Osteocyte (in vitro differentiated cells): ENCODE measurements around the gene POU4F3. TPM values are rescaled to one million over a fixed set of nuclear protein-coding genes. Genes with fewer than 3 reads are reported as not detected.

ENCODE experiments used
- DNase-seq: peaks from one replicate; pipeline ENCODE4 v3.0.0; 2021; ENCODE audit warnings: mixed read lengths; ENCODE audit not compliant: unreplicated experiment; ENCODE audit errors: extremely low spot score
- H3K27ac Mint-ChIP-seq: one replicate; pipeline ENCODE4 v1.8.0; 2021; ENCODE audit warnings: mild to moderate bottlenecking, mixed read lengths; ENCODE audit not compliant: unreplicated experiment
- H3K27me3 Mint-ChIP-seq: one replicate; pipeline ENCODE4 v1.8.0; 2021; ENCODE audit warnings: mixed read lengths; ENCODE audit not compliant: unreplicated experiment
- H3K36me3 Mint-ChIP-seq: one replicate; pipeline ENCODE4 v1.8.0; 2021; ENCODE audit warnings: mixed read lengths; ENCODE audit not compliant: unreplicated experiment
- H3K4me1 Mint-ChIP-seq: one replicate; pipeline ENCODE4 v1.8.0; 2021; ENCODE audit warnings: mixed read lengths; ENCODE audit not compliant: unreplicated experiment
- H3K4me3 Mint-ChIP-seq: one replicate; pipeline ENCODE4 v1.8.0; 2021; ENCODE audit warnings: mild to moderate bottlenecking, moderate library complexity, mixed read lengths; ENCODE audit not compliant: unreplicated experiment
- H3K9me3 Mint-ChIP-seq: one replicate; pipeline ENCODE4 v1.8.0; 2021; ENCODE audit warnings: mixed read lengths; ENCODE audit not compliant: unreplicated experiment
- total RNA-seq: library from RNA; stranded (reverse); gene quantifications from 2 replicates; pipeline ENCODE4 v1.2.1, GENCODE V29; 2021
- TF ChIP-seq, protein P1 (sequence below): fragments of 200-600 bp; sonication (generic); IDR thresholded peaks from 2 replicates; pipeline ENCODE4 v1.5.0; 2021; ENCODE audit warnings: antibody characterized with exemption, mild to moderate bottlenecking, moderate library complexity

The POU4F3 gene
- total RNA-seq, 1 donor from 2014 or later, result not detected

DNA sequence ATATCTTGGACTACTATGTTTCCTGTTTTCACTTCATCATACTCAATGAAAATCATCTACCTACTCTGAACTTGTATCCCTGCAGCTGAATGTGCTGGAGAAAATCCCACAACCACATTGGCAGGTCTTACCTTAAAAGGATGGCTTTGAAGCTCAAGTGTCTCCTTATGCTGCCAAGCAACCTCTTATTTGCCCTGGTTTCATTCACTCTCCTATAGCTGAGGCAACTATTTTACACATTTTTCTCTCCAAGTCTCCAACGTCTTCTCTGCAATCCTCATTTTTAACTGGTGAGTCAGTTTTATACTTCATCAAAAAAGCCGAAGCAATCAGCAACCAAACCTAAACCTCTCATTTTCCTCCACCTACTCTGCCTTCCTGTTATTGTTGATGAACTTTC, 49.7 kb downstream of the POU4F3 start:
- Mint-ChIP-seq H3K36me3 (no peaks in the 10 kb centered on the region), H3K4me1 (no peaks in the 10 kb centered on the region), H3K27ac (no peak overlapping the region), H3K4me3 (no peak overlapping the region), H3K27me3 (peaks cover 4% of the 10 kb centered on the region), H3K9me3 (no peaks in the 10 kb centered on the region)
- no peak for DNase-seq
- TF ChIP-seq, protein P1, sequence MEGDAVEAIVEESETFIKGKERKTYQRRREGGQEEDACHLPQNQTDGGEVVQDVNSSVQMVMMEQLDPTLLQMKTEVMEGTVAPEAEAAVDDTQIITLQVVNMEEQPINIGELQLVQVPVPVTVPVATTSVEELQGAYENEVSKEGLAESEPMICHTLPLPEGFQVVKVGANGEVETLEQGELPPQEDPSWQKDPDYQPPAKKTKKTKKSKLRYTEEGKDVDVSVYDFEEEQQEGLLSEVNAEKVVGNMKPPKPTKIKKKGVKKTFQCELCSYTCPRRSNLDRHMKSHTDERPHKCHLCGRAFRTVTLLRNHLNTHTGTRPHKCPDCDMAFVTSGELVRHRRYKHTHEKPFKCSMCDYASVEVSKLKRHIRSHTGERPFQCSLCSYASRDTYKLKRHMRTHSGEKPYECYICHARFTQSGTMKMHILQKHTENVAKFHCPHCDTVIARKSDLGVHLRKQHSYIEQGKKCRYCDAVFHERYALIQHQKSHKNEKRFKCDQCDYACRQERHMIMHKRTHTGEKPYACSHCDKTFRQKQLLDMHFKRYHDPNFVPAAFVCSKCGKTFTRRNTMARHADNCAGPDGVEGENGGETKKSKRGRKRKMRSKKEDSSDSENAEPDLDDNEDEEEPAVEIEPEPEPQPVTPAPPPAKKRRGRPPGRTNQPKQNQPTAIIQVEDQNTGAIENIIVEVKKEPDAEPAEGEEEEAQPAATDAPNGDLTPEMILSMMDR, result no peak

DNA sequence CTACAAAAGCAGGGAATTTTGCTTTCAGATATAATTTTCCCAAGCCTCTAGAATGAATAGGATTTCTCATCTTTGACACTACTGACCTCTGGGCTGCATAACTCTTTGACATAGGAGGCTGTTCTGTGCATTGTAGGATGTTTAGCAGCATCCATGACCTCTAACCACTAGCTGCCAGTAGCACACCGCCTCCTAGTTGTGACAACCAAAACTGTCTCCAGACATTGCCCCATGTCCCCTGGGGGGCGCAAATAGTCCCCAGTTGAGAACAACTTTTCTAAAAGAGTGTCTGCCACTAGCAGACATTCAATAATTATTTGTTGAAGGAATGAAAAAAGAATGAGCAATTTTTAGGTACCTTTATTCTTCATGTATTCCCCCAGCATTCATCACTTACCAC, 51.8 kb downstream of the POU4F3 start:
- TF ChIP-seq, protein P1, result peak; percentile 17

More for the DNA sequence above, 51.8 kb downstream of the POU4F3 start:
- peaks cover 4% of the 10 kb centered on the region for H3K27me3 Mint-ChIP-seq
- H3K27ac Mint-ChIP-seq, result no peak overlapping the region
- H3K4me1 Mint-ChIP-seq, result no peaks in the 10 kb centered on the region
- H3K36me3 Mint-ChIP-seq, result no peaks in the 10 kb centered on the region
- H3K4me3 Mint-ChIP-seq, result no peak overlapping the region
- no peaks in the 10 kb centered on the region for H3K9me3 Mint-ChIP-seq
- DNase-seq, result no peak

Other genes starting within 250 kb of the POU4F3 start
- gene PLAC8L1, start 233.3 kb upstream of the POU4F3 start, total RNA-seq, result 1.4 and 2.1 TPM in 2 replicates
- 147 and 152 TPM in 2 replicates for gene LARS1, start 156.2 kb upstream of the POU4F3 start, total RNA-seq
- 12.2 and 13.7 TPM in 2 replicates for gene RBM27, start 135.2 kb upstream of the POU4F3 start, total RNA-seq
- gene TCERG1, start 108.5 kb downstream of the POU4F3 start, total RNA-seq, result 44.2 and 47.3 TPM in 2 replicates
- gene GPR151, start 177.4 kb downstream of the POU4F3 start, total RNA-seq, result not detected in 2 replicates